Measurements from ENCODE around the gene PHYHD1. TPM values are rescaled to one million over a fixed set of nuclear protein-coding genes. Genes with fewer than 3 reads are reported as not detected.

PHYHD1 gene
- total RNA-seq, 1 donor from 2014 or later = 46.1 TPM

GRCh38 chr9:128901822-128902221, 19.0 kb upstream of the PHYHD1 start:
- H3K4me3 ChIP-seq = no peak overlapping the region
- H3K27ac ChIP-seq = peak overlapping the region; percentile 86 to 88
- H3K9me3 ChIP-seq = no peaks in the 10 kb centered on the region
- H3K4me1 ChIP-seq = peaks cover 11 to 27% of the 10 kb centered on the region in 2 donors
- intact Hi-C loops (cut with DNase I) = no loop called here
- no peaks in the 10 kb centered on the region for H3K27me3 ChIP-seq
- TF ChIP-seq CTCF (IDR thresholded peaks at IDR 0.05) = no peak
- DNase-seq (ENCODE audit: low spot score in 2 of 2) = no peak
- peaks cover 20 to 27% of the 10 kb centered on the region in 2 donors for H3K36me3 ChIP-seq

DNA sequence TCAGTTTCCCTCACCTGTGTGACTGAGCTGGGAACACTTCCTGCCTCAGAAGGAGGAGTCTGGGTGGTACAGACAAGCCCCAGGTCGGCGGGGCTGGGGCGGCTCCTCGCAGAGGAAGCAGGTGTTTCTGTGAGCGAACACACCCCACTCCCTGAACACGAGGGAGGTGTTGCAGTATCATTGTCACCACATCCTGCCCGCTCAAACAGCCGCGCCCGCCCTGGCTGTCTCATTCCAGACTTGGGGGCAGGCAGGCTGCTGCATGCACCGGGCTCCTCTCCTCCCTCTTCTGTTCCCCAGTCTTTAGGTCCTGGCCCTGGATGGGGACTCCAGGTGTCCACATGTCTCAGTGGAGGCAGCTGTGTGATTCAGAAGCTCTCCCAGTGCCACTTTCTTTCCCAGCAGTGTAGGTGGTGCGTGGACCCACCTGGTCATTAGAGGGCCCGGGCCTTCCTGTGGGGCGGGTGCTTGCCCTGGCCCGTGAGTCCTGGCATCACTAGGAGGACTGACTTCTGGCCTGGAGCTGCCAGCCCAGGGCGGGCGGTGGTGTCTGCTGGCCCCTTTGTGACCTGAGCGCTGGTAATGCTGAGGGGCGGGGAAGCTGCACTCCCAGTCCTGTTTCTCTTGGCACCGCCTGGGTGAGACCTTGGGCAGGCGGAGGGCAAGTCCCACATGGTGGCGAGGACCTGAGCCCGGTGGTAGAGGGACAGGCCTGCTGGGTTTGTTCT, 18.3 kb upstream of the PHYHD1 start:
- no peak for TF ChIP-seq CTCF (IDR thresholded peaks at IDR 0.05)
- intact Hi-C loops (cut with DNase I) = no loop called here
- peaks cover 11 to 27% of the 10 kb centered on the region in 2 donors for H3K4me1 ChIP-seq
- no peaks in the 10 kb centered on the region for H3K27me3 ChIP-seq
- H3K9me3 ChIP-seq = no peaks in the 10 kb centered on the region
- DNase-seq (ENCODE audit: low spot score in 2 of 2) = peak; percentile 48 to 80
- H3K4me3 ChIP-seq = no peak overlapping the region
- H3K27ac ChIP-seq = peak overlapping the region; percentile 86 to 88
- peaks cover 19 to 26% of the 10 kb centered on the region in 2 donors for H3K36me3 ChIP-seq

DNA sequence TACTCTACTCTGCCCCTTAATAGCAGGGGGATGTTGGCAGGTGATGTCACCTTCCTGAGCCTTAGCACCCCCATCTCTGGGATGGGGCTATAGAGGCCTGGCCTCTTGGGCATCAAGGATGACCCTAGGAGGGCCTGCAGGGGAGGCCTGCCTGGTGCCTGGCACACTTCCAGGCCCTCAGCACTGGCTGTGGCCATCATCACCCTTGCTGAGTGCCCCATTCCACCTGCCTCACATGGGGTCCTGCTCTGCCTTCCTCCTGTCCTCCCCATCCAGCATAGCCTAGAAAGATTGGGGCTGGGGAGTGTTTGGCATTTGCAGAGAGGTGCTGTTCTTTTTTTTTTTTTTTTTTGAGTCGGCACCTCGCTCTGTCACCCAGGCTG, 17.7 kb upstream of the PHYHD1 start:
- H3K27me3 ChIP-seq = no peaks in the 10 kb centered on the region
- no peaks in the 10 kb centered on the region for H3K9me3 ChIP-seq
- no peak for DNase-seq (ENCODE audit: low spot score in 2 of 2)
- intact Hi-C loops (cut with DNase I) = no loop called here
- H3K4me3 ChIP-seq = no peak overlapping the region
- H3K4me1 ChIP-seq = peaks cover 11 to 27% of the 10 kb centered on the region in 2 donors
- peak overlapping the region; percentile 86 to 88 for H3K27ac ChIP-seq
- peaks cover 23 to 28% of the 10 kb centered on the region in 2 donors for H3K36me3 ChIP-seq
- no peak for TF ChIP-seq CTCF (IDR thresholded peaks at IDR 0.05)

DNA sequence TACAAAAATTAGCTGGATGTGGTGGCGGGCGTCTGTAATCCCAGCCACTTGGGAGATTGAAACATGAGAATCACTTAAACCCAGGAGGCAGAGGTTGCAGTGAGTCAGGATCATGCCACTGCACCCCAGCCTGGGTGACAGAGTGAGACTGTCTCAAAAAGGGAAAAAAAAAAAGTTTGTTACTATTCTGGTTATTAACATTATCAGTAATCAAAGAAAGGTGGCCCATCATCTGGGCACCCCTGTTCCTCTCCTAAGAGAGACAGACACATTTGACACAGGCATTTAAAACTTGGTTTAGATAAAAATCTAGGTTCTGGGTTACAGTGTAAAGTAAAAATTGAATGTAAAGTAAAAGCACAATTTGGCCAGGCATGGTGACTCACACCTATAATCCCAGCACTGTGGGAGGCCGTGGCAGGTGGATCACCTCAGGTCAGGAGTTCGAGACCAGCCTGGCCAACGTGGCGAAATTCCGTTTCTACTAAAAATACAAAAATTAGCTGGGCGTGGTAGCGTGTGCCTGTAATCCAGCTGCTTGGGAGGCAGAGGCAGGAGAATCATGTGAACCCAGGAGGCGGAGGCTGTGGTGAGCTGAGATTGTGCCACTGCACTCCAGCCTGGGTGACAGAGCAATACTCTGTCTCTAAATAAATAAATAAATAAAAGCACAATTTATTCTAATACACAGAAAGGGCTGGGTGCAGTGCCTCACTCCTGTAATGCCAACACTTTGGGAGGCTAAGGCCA, 16.7 kb upstream of the PHYHD1 start:
- peaks cover 25 to 28% of the 10 kb centered on the region in 2 donors for H3K36me3 ChIP-seq

GRCh38 chr9:128905964-128906363, 14.8 kb upstream of the PHYHD1 start:
- Histone ChIP-seq H3K4me3 (no peak overlapping the region), H3K36me3 (peaks cover 39 to 40% of the 10 kb centered on the region in 2 donors), H3K4me1 (peaks cover 27 to 40% of the 10 kb centered on the region in 2 donors), H3K9me3 (no peaks in the 10 kb centered on the region), H3K27ac (peak overlapping the region; percentile 47 to 86), H3K27me3 (no peaks in the 10 kb centered on the region)
- no peak for DNase-seq (ENCODE audit: low spot score in 2 of 2)
- no peak for TF ChIP-seq CTCF (IDR thresholded peaks at IDR 0.05)
- intact Hi-C loops (cut with DNase I) = no loop called here

More for the DNA sequence above, 16.7 kb upstream of the PHYHD1 start:
- intact Hi-C loops (cut with DNase I) = no loop called here
- H3K4me3 ChIP-seq = no peak overlapping the region
- no peaks in the 10 kb centered on the region for H3K27me3 ChIP-seq
- no peaks in the 10 kb centered on the region for H3K9me3 ChIP-seq
- no peak for TF ChIP-seq CTCF (IDR thresholded peaks at IDR 0.05)
- peak overlapping the region; percentile 86 to 88 for H3K27ac ChIP-seq
- peaks cover 11 to 21% of the 10 kb centered on the region in 2 donors for H3K4me1 ChIP-seq
- DNase-seq (ENCODE audit: low spot score in 2 of 2) = no peak

Data from ascending aorta (tissue), 2 donors.